Measurements from ENCODE around the gene NOXA1. TPM values are rescaled to one million over a fixed set of nuclear protein-coding genes. Genes with fewer than 3 reads are reported as not detected.

Gene NOXA1
- total and polyA plus RNA-seq, 4 donors, result 1.3 to 3.6 (median 2.4) TPM

GRCh38 chr9:137394866-137395665 is 28.1 kb upstream of the NOXA1 start:
- DNase-seq (ENCODE audit: low spot score), result no peak
- peaks cover 0 to 6% (median 3%) of the 10 kb centered on the region in 4 donors for H3K4me1 ChIP-seq (ENCODE audit: control insufficient read depth in 4 of 4, insufficient read depth in 4 of 4, low read length in 3 of 4)
- no peak overlapping the region for H3K4me3 ChIP-seq (ENCODE audit: low read depth in 1 of 3, low read length in 3 of 3)
- 94% methylated on average over 36 of the region's 36 CpGs for WGBS
- no peaks in the 10 kb centered on the region for H3K9me3 ChIP-seq (ENCODE audit: control insufficient read depth in 4 of 4, low read length in 3 of 4)
- no peak overlapping the region for H3K9ac ChIP-seq (ENCODE audit: low read depth in 1 of 2, low read length in 2 of 2)
- H3K36me3 ChIP-seq (ENCODE audit: control insufficient read depth in 4 of 4, insufficient read depth in 3 of 4, low read depth in 1 of 4, low read length in 3 of 4), result peaks cover 0 to 5% (median 1%) of the 10 kb centered on the region in 4 donors
- H3K27ac ChIP-seq (ENCODE audit: low read depth in 1 of 2, low read length in 2 of 2), result no peak overlapping the region
- no peaks in the 10 kb centered on the region for H3K27me3 ChIP-seq (ENCODE audit: control insufficient read depth in 4 of 4, insufficient read depth in 4 of 4, low read length in 3 of 4)
- TF ChIP-seq ATF3 (IDR thresholded peaks at IDR 0.05) (no peak), SP1 (IDR thresholded peaks at IDR 0.05) (no peak), REST (IDR thresholded peaks at IDR 0.05) (no peak), RXRA (IDR thresholded peaks at IDR 0.05) (no peak), CTCF (IDR thresholded peaks at IDR 0.05; ENCODE audit: low read depth, low read length, missing input control) (no peak), ZBTB33 (IDR thresholded peaks at IDR 0.05) (no peak)

- 94% methylated on average over 11 of the region's 11 CpGs for WGBS
- Histone ChIP-seq H3K4me3 (ENCODE audit: low read depth in 1 of 3, low read length in 3 of 3) (no peak overlapping the region), H3K9me3 (ENCODE audit: control insufficient read depth in 4 of 4, low read length in 3 of 4) (no peaks in the 10 kb centered on the region), H3K36me3 (ENCODE audit: control insufficient read depth in 4 of 4, insufficient read depth in 3 of 4, low read depth in 1 of 4, low read length in 3 of 4) (peaks cover 0 to 5% (median 1%) of the 10 kb centered on the region in 4 donors), H3K4me1 (ENCODE audit: control insufficient read depth in 4 of 4, insufficient read depth in 4 of 4, low read length in 3 of 4) (peaks cover 0 to 6% (median 3%) of the 10 kb centered on the region in 4 donors), H3K9ac (ENCODE audit: low read depth in 1 of 2, low read length in 2 of 2) (no peak overlapping the region), H3K27me3 (ENCODE audit: control insufficient read depth in 4 of 4, insufficient read depth in 4 of 4, low read length in 3 of 4) (no peaks in the 10 kb centered on the region), H3K27ac (ENCODE audit: low read depth in 1 of 2, low read length in 2 of 2) (no peak overlapping the region)
- no peak for DNase-seq (ENCODE audit: low spot score)
- TF ChIP-seq TAF1 (conservative IDR thresholded peaks at IDR 0.05) (no peak), FOXA1 (IDR thresholded peaks at IDR 0.05) (no peak), JUND (IDR thresholded peaks at IDR 0.05) (no peak), HNF4G (IDR thresholded peaks at IDR 0.05) (no peak), CTCF (IDR thresholded peaks at IDR 0.05; ENCODE audit: low read depth, low read length, missing input control) (no peak), YY1 (IDR thresholded peaks at IDR 0.05) (no peak), REST (IDR thresholded peaks at IDR 0.05) (no peak), GABPA (IDR thresholded peaks at IDR 0.05 in 1 of 2, conservative IDR thresholded peaks at IDR 0.05 in 1 of 2) (no peak), RAD21 (IDR thresholded peaks at IDR 0.05) (no peak), RXRA (IDR thresholded peaks at IDR 0.05) (no peak), MAX (IDR thresholded peaks at IDR 0.05) (no peak), EGR1 (IDR thresholded peaks at IDR 0.05; ENCODE audit: low read depth in 2 of 2) (no peak), NR2F2 (IDR thresholded peaks at IDR 0.05) (no peak), HNF4A (conservative IDR thresholded peaks at IDR 0.05) (no peak), SP1 (IDR thresholded peaks at IDR 0.05) (no peak)
These were observed 27.6 kb upstream of the NOXA1 start for GRCh38 chr9:137395666-137396010.

Data from liver (tissue), 9 donors.